Epithelial cell of umbilical artery (primary cell): ENCODE measurements around the gene SRPK2. TPM values are rescaled to one million over a fixed set of nuclear protein-coding genes. Genes with fewer than 3 reads are reported as not detected.

Experiments
- total RNA-seq: library from RNA; depleted of rRNA; stranded (reverse); fragments of >200 nt; gene quantifications from 2 replicates; pipeline ENCODE4 v1.2.3, GENCODE V29; 2014

Gene SRPK2
- total RNA-seq: 42.6 and 50.6 TPM in 2 replicates

DNA sequence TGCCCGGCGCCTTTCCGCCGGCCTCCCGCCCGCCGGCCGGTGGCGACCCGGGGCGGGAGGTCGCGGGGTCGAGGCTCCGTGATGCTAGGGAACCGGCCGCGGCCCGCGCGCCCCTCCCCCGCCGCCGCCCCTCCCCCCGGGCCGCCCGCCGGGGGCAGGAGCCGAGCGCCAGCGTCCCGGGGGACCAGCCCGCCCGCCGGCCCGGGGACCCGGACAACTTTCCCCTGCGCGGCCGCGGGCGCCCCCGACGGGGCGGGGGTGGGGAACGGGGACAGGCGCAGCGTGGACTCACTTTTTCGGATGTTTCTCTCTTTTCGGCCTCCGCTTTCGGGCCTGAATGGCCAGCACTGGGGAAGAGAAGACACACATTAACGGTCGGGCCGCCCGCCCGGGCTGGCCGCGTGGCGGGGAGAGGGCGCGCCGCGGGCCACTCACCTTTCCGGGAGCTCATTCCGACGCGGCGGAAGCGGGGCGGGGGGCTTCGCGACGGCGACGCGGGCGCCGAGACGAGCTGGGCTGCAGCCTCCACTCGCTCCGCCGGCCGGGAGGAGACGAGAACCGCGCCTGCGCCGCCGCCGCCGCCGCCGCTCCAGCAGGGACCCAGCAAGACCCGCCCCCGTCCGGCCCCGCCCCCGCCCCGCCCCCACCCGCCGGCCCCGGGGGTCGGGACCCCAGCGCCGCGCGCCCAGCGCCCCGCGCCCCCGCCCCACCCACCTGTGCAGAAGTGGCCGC, at the start of gene SRPK2:
SRPK2 (minus strand) TSS at position 566 of the 732 bp plus-strand sequence.

Other genes starting within 250 kb of the SRPK2 start
- 43.2 and 45.1 TPM in 2 replicates for gene PUS7, start 133.3 kb upstream of the SRPK2 start, total RNA-seq
- gene RINT1, start 143.3 kb upstream of the SRPK2 start, total RNA-seq: 14.9 and 18.8 TPM in 2 replicates
- gene EFCAB10, start 192.6 kb upstream of the SRPK2 start, total RNA-seq: 0.32 TPM in 1 of 2 replicates, not detected in the other